Liver (tissue), 9 donors: ENCODE measurements around the gene FAM171A1. TPM values are rescaled to one million over a fixed set of nuclear protein-coding genes. Genes with fewer than 3 reads are reported as not detected.
"Not testable (repeated sequence)": the region's sequence is repeated elsewhere in the genome, so short reads cannot be mapped to it uniquely, and the experiment has no call there.

Source experiments
- DNase-seq: peaks from one replicate; pipeline ENCODE4 v3.0.0-alpha.2; 2017; ENCODE audit warnings: low spot score
- H3K27ac ChIP-seq, 2 donors: one replicate each; pipeline ENCODE4 v1.7.0; 2013; ENCODE audit warnings: inconsistent platforms in 2 of 2, low read length in 2 of 2, control low read depth in 1 of 2, low read depth in 1 of 2, mild to moderate bottlenecking in 1 of 2
- H3K27me3 ChIP-seq, 4 donors: one replicate each; pipeline versions ENCODE4 v1.6.1 to v1.7.0; 2013; ENCODE audit warnings: low read length in 3 of 4, inconsistent platforms in 1 of 4, mild to moderate bottlenecking in 1 of 4, moderate library complexity in 1 of 4; ENCODE audit not compliant: control insufficient read depth in 4 of 4, insufficient read depth in 4 of 4
- H3K36me3 ChIP-seq, 4 donors: one replicate each; pipeline versions ENCODE4 v1.6.1 to v1.7.0; 2013; ENCODE audit warnings: low read length in 3 of 4, mild to moderate bottlenecking in 3 of 4, low read depth in 1 of 4, moderate library complexity in 1 of 4; ENCODE audit not compliant: control insufficient read depth in 4 of 4, insufficient read depth in 3 of 4
- H3K4me1 ChIP-seq, 4 donors: one replicate each; pipeline versions ENCODE4 v1.6.1 to v1.7.0; 2013; ENCODE audit warnings: low read length in 3 of 4, mild to moderate bottlenecking in 3 of 4, moderate library complexity in 1 of 4; ENCODE audit not compliant: control insufficient read depth in 4 of 4, insufficient read depth in 4 of 4
- H3K4me3 ChIP-seq, 3 donors: one replicate each; pipeline versions ENCODE4 v1.6.1 to v1.7.0; 2013; ENCODE audit warnings: low read length in 3 of 3, control low read depth in 1 of 3, low read depth in 1 of 3, mild to moderate bottlenecking in 1 of 3
- H3K9ac ChIP-seq, 2 donors: one replicate each; pipeline ENCODE4 v1.7.0; 2013; ENCODE audit warnings: low read length in 2 of 2, mild to moderate bottlenecking in 2 of 2, moderate library complexity in 2 of 2, control low read depth in 1 of 2, low read depth in 1 of 2
- H3K9me3 ChIP-seq, 4 donors: one replicate each; pipeline versions ENCODE4 v1.6.1 to v1.7.0; 2013; ENCODE audit warnings: low read length in 3 of 4; ENCODE audit not compliant: control insufficient read depth in 4 of 4
- EGR1 ChIP-seq, 2 donors: IDR thresholded peaks; 2 replicates each; pipeline ENCODE4 v1.6.1; 2016 to 2018; ENCODE audit warnings: antibody characterized with exemption in 2 of 2, low read depth in 2 of 2
- FOXA2 ChIP-seq: IDR thresholded peaks from 2 replicates; pipeline ENCODE4 v1.6.1; 2016; ENCODE audit warnings: antibody characterized with exemption
- HNF4A ChIP-seq, 2 donors: conservative IDR thresholded peaks; 2 replicates each; pipeline ENCODE4 v1.6.1; 2016; ENCODE audit warnings: antibody characterized with exemption in 2 of 2, mild to moderate bottlenecking in 2 of 2
- HNF4G ChIP-seq: IDR thresholded peaks from 2 replicates; pipeline ENCODE4 v1.6.1; 2016; ENCODE audit warnings: antibody characterized with exemption
- JUND ChIP-seq, 2 donors: IDR thresholded peaks; 2 replicates each; pipeline ENCODE4 v1.6.1; 2016; ENCODE audit warnings: antibody characterized with exemption in 2 of 2
- MAX ChIP-seq: IDR thresholded peaks from 2 replicates; pipeline ENCODE4 v1.6.1; 2016; ENCODE audit warnings: antibody characterized with exemption
- NR2F2 ChIP-seq: IDR thresholded peaks from 2 replicates; pipeline ENCODE4 v1.6.1; 2016; ENCODE audit warnings: antibody characterized with exemption
- RAD21 ChIP-seq, 2 donors: IDR thresholded peaks; 2 replicates each; pipeline ENCODE4 v1.6.1; 2016; ENCODE audit warnings: antibody characterized with exemption in 2 of 2, mild to moderate bottlenecking in 2 of 2
- RXRA ChIP-seq, 2 donors: IDR thresholded peaks; 2 replicates each; pipeline ENCODE4 v1.6.1; 2017 to 2018; ENCODE audit warnings: antibody characterized with exemption in 2 of 2, mild to moderate bottlenecking in 1 of 2
- SP1 ChIP-seq: IDR thresholded peaks from 2 replicates; pipeline ENCODE4 v1.6.1; 2018; ENCODE audit warnings: antibody characterized with exemption, mild to moderate bottlenecking
- TAF1 ChIP-seq: conservative IDR thresholded peaks from 2 replicates; pipeline ENCODE4 v1.6.1; 2016; ENCODE audit warnings: antibody characterized with exemption, mild to moderate bottlenecking
- YY1 ChIP-seq: IDR thresholded peaks from 2 replicates; pipeline ENCODE4 v1.6.1; 2016; ENCODE audit warnings: antibody characterized with exemption, mild to moderate bottlenecking
- ZBTB33 ChIP-seq: IDR thresholded peaks from 2 replicates; pipeline ENCODE4 v1.6.1; 2016; ENCODE audit warnings: antibody characterized with exemption
- WGBS: extraction: QIAGEN DNeasy Blood & Tissue Kit; methylation state at CpG from one replicate; pipeline ENCODE4 v1.1.7; 2013; 5-methylcytosine and 5-hydroxymethylcytosine counted together
- polyA plus RNA-seq, 2 donors: library from polyadenylated mRNA; stranded (reverse) in 1 of 2; unstranded in 1 of 2; fragments of 200-250 nt in 1 of 2; fragments of >200 nt in 1 of 2; fragmentation: Nextera tagmentation in 1 of 2; extraction: Ambion mirVana in 1 of 2; gene quantifications; one replicate each; pipeline versions ENCODE4 v1.2.1 to v1.2.3, GENCODE V29; 2013 to 2015
- total RNA-seq, 2 donors: library from RNA; depleted of rRNA; stranded (reverse); fragments of >200 nt; gene quantifications; one replicate each; pipeline ENCODE4 v1.2.3, GENCODE V29; 2014
- TF ChIP-seq, protein P1 (sequence below): IDR thresholded peaks from 2 replicates; pipeline ENCODE4 v1.6.1; 2016; ENCODE audit warnings: antibody characterized with exemption, mild to moderate bottlenecking
- TF ChIP-seq, protein P2 (sequence below): IDR thresholded peaks from 2 replicates; pipeline ENCODE4 v1.6.1; 2016; ENCODE audit warnings: antibody characterized with exemption
- TF ChIP-seq, protein P3 (sequence below): fragments of 150-350 bp; IDR thresholded peaks from 2 replicates; pipeline ENCODE4 v1.5.1; 2017; ENCODE audit warnings: improper control_type of control experiment, low read depth, low read length; ENCODE audit not compliant: missing input control
- donor health status: healthy.
- donor health status: healthy.
- donor health status: healthy.
- donor health status: healthy.
- donor health status: healthy.

The FAM171A1 gene
- total and polyA plus RNA-seq, 4 donors, result 2.5 to 10.2 (median 7.7) TPM

DNA sequence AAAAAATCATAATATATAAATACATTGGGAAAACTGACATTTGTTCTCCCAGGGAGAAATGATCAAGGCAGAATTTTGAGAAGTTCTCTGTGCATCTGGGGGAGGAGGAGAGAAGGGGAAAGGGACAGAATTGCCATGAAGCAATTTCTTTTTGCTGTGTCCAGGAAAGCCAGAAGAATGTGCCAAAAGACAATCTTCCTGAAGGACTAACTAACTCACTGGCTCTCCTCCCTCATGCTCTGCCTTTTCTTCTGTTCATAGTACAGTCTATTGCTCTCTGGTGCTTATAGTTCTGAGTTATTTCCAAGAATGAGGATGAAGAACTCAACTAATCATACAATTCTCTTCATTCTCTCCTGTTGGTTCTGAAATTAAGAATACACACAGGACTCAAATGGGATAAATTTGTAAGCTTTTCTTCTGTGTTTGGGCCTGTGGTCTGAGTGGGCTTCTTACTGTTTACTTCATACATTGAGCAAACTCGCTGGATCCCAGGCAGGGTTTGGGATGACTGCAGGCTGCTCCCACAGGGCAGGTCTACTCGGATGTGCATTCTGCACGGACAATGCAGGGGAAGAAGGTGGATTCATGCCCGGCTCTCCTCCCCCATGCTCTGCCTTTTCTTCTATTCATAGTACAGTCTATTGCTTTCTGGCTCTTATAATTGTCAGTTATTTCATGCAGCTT is 22.2 kb upstream of the FAM171A1 start (continued):
- TF ChIP-seq, protein P1, sequence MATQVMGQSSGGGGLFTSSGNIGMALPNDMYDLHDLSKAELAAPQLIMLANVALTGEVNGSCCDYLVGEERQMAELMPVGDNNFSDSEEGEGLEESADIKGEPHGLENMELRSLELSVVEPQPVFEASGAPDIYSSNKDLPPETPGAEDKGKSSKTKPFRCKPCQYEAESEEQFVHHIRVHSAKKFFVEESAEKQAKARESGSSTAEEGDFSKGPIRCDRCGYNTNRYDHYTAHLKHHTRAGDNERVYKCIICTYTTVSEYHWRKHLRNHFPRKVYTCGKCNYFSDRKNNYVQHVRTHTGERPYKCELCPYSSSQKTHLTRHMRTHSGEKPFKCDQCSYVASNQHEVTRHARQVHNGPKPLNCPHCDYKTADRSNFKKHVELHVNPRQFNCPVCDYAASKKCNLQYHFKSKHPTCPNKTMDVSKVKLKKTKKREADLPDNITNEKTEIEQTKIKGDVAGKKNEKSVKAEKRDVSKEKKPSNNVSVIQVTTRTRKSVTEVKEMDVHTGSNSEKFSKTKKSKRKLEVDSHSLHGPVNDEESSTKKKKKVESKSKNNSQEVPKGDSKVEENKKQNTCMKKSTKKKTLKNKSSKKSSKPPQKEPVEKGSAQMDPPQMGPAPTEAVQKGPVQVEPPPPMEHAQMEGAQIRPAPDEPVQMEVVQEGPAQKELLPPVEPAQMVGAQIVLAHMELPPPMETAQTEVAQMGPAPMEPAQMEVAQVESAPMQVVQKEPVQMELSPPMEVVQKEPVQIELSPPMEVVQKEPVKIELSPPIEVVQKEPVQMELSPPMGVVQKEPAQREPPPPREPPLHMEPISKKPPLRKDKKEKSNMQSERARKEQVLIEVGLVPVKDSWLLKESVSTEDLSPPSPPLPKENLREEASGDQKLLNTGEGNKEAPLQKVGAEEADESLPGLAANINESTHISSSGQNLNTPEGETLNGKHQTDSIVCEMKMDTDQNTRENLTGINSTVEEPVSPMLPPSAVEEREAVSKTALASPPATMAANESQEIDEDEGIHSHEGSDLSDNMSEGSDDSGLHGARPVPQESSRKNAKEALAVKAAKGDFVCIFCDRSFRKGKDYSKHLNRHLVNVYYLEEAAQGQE, result no peak
- TF ChIP-seq YY1 (no peak), JUND (IDR thresholded peaks at IDR 0.05) (no peak), RAD21 (IDR thresholded peaks at IDR 0.05) (no peak)

- WGBS, result 68% methylated on average over 5 of the region's 5 CpGs
- TF ChIP-seq TAF1 (no peak), RXRA (IDR thresholded peaks at IDR 0.05) (no peak), RAD21 (IDR thresholded peaks at IDR 0.05) (no peak), HNF4A (conservative IDR thresholded peaks at IDR 0.05) (no peak), MAX (no peak), JUND (IDR thresholded peaks at IDR 0.05) (no peak), SP1 (no peak), EGR1 (IDR thresholded peaks at IDR 0.05; ENCODE audit: low read depth in 2 of 2) (no peak), ZBTB33 (no peak), HNF4G (no peak), NR2F2 (no peak), FOXA2 (no peak), YY1 (no peak)
- TF ChIP-seq, protein P2, sequence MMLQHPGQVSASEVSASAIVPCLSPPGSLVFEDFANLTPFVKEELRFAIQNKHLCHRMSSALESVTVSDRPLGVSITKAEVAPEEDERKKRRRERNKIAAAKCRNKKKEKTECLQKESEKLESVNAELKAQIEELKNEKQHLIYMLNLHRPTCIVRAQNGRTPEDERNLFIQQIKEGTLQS, result no peak
- TF ChIP-seq, protein P3, sequence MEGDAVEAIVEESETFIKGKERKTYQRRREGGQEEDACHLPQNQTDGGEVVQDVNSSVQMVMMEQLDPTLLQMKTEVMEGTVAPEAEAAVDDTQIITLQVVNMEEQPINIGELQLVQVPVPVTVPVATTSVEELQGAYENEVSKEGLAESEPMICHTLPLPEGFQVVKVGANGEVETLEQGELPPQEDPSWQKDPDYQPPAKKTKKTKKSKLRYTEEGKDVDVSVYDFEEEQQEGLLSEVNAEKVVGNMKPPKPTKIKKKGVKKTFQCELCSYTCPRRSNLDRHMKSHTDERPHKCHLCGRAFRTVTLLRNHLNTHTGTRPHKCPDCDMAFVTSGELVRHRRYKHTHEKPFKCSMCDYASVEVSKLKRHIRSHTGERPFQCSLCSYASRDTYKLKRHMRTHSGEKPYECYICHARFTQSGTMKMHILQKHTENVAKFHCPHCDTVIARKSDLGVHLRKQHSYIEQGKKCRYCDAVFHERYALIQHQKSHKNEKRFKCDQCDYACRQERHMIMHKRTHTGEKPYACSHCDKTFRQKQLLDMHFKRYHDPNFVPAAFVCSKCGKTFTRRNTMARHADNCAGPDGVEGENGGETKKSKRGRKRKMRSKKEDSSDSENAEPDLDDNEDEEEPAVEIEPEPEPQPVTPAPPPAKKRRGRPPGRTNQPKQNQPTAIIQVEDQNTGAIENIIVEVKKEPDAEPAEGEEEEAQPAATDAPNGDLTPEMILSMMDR, result no peak
- TF ChIP-seq, protein P1, result no peak
- DNase-seq, result no peak
- Histone ChIP-seq H3K27me3 (no peaks in the 10 kb centered on the region), H3K9me3 (no peaks in the 10 kb centered on the region), H3K4me3 (no peak overlapping the region), H3K9ac (no peak overlapping the region), H3K4me1 (no peaks in the 10 kb centered on the region), H3K36me3 (no peaks in the 10 kb centered on the region), H3K27ac (no peak overlapping the region)
Measured at GRCh38 chr10:15391491-15391890, 20.4 kb upstream of the FAM171A1 start.

GRCh38 chr10:15388172-15388571 is 17.1 kb upstream of the FAM171A1 start:
- not testable (repeated sequence) for H3K36me3 ChIP-seq, H3K9me3 ChIP-seq, H3K9ac ChIP-seq, H3K4me3 ChIP-seq, H3K4me1 ChIP-seq, H3K27me3 ChIP-seq, DNase-seq, H3K27ac ChIP-seq
- WGBS, result 90% methylated on average over 7 of the region's 7 CpGs
